ENCODE data around the gene SECISBP2L. TPM values are rescaled to one million over a fixed set of nuclear protein-coding genes. Genes with fewer than 3 reads are reported as not detected.
"Not testable (repeated sequence)": the region's sequence is repeated elsewhere in the genome, so short reads cannot be mapped to it uniquely, and the experiment has no call there.

SECISBP2L gene
- total RNA-seq, 1 donor from 2014 or later: 55.0 TPM

- H3K27me3 Mint-ChIP-seq: no peaks in the 10 kb centered on the region
- TF ChIP-seq CTCF (IDR thresholded peaks at IDR 0.05; ENCODE audit: unreplicated experiment): peak; percentile 95
- peak; percentile 76 for DNase-seq (ENCODE audit: low spot score, unreplicated experiment)
- peaks cover 6% of the 10 kb centered on the region for H3K4me1 Mint-ChIP-seq (ENCODE audit: low read depth)
- no peaks in the 10 kb centered on the region for H3K36me3 Mint-ChIP-seq (ENCODE audit: insufficient read depth)
- H3K9me3 Mint-ChIP-seq (ENCODE audit: low read depth): peaks cover under 1% of the 10 kb centered on the region
- peak overlapping the region; percentile 66 for H3K4me3 Mint-ChIP-seq (ENCODE audit: low read depth)
- peak overlapping the region; percentile 93 for H3K27ac Mint-ChIP-seq
Measured at GRCh38 chr15:48975472-48976419, 70.5 kb downstream of the SECISBP2L start.

GRCh38 chr15:48974882-48975281 is 71.4 kb downstream of the SECISBP2L start:
- H3K4me3 Mint-ChIP-seq (ENCODE audit: low read depth): peak overlapping the region; percentile 58
- peaks cover 4% of the 10 kb centered on the region for H3K9me3 Mint-ChIP-seq (ENCODE audit: low read depth)
- H3K4me1 Mint-ChIP-seq (ENCODE audit: low read depth): peaks cover 6% of the 10 kb centered on the region
- DNase-seq (ENCODE audit: low spot score, unreplicated experiment): no peak
- H3K27me3 Mint-ChIP-seq: no peaks in the 10 kb centered on the region
- TF ChIP-seq CTCF (IDR thresholded peaks at IDR 0.05; ENCODE audit: unreplicated experiment): peak; percentile 23
- H3K36me3 Mint-ChIP-seq (ENCODE audit: insufficient read depth): no peaks in the 10 kb centered on the region
- no peak overlapping the region for H3K27ac Mint-ChIP-seq

- no peak for TF ChIP-seq CTCF (IDR thresholded peaks at IDR 0.05; ENCODE audit: unreplicated experiment)
- no peaks in the 10 kb centered on the region for H3K36me3 Mint-ChIP-seq (ENCODE audit: insufficient read depth)
- no peak overlapping the region for H3K4me3 Mint-ChIP-seq (ENCODE audit: low read depth)
- H3K27ac Mint-ChIP-seq: no peak overlapping the region
- H3K4me1 Mint-ChIP-seq (ENCODE audit: low read depth): peaks cover 6% of the 10 kb centered on the region
- no peak for DNase-seq (ENCODE audit: low spot score, unreplicated experiment)
- H3K9me3 Mint-ChIP-seq (ENCODE audit: low read depth): peaks cover 4% of the 10 kb centered on the region
- H3K27me3 Mint-ChIP-seq: no peaks in the 10 kb centered on the region
Measured at GRCh38 chr15:48972750-48973503, 73.3 kb downstream of the SECISBP2L start.

- not testable (repeated sequence) for H3K4me1 Mint-ChIP-seq (ENCODE audit: low read depth); H3K36me3 Mint-ChIP-seq (ENCODE audit: insufficient read depth); H3K9me3 Mint-ChIP-seq (ENCODE audit: low read depth); H3K27ac Mint-ChIP-seq; H3K4me3 Mint-ChIP-seq (ENCODE audit: low read depth); DNase-seq (ENCODE audit: low spot score, unreplicated experiment); H3K27me3 Mint-ChIP-seq
Measured at GRCh38 chr15:48970926-48971325, 75.3 kb downstream of the SECISBP2L start.

- Mint-ChIP-seq H3K4me3 (ENCODE audit: low read depth) (no peak overlapping the region), H3K9me3 (ENCODE audit: low read depth) (peaks cover 4% of the 10 kb centered on the region), H3K27ac (no peak overlapping the region), H3K36me3 (ENCODE audit: insufficient read depth) (no peaks in the 10 kb centered on the region), H3K4me1 (ENCODE audit: low read depth) (peaks cover 9% of the 10 kb centered on the region), H3K27me3 (peaks cover 18% of the 10 kb centered on the region)
- no peak for DNase-seq (ENCODE audit: low spot score, unreplicated experiment)
- TF ChIP-seq CTCF (IDR thresholded peaks at IDR 0.05; ENCODE audit: unreplicated experiment): no peak
Measured at GRCh38 chr15:48968066-48968465, 78.2 kb downstream of the SECISBP2L start.

Data from progenitor cell of endocrine pancreas (in vitro differentiated cells).